Calu3 (cell line): Measurements from ENCODE around the gene MACROD1. TPM values are rescaled to one million over a fixed set of nuclear protein-coding genes. Genes with fewer than 3 reads are reported as not detected.

Experiments
- BruUV-seq: library from RNA; stranded (reverse); fragments of 400-500 nt; replicated peaks from 2 replicates; lab custom pipeline; 2021; lab: Mats Ljungman, UMichigan
- CTCF ChIA-PET: fragments of 300-600 bp; sonication (Branson Sonifier 250); formaldehyde crosslinking; loops from one replicate; lab custom pipeline; 2022; ENCODE audit warnings: antibody characterized with exemption; lab: Charles Lee
- DNase-seq: peaks from one replicate; pipeline ENCODE4 v3.0.0; 2022
- H3K27ac Mint-ChIP-seq: one replicate; pipeline ENCODE4 v1.8.0; 2022; ENCODE audit warnings: mixed read lengths; ENCODE audit not compliant: unreplicated experiment
- H3K27me3 Mint-ChIP-seq: one replicate; pipeline ENCODE4 v1.8.0; 2022; ENCODE audit warnings: mixed read lengths; ENCODE audit not compliant: unreplicated experiment
- H3K36me3 Mint-ChIP-seq: one replicate; pipeline ENCODE4 v1.8.0; 2022; ENCODE audit warnings: mild to moderate bottlenecking, moderate library complexity, mixed read lengths; ENCODE audit not compliant: insufficient read depth, unreplicated experiment
- H3K4me1 Mint-ChIP-seq: one replicate; pipeline ENCODE4 v1.8.0; 2022; ENCODE audit warnings: mild to moderate bottlenecking, low read depth, mixed read lengths; ENCODE audit not compliant: unreplicated experiment
- H3K4me3 Mint-ChIP-seq: one replicate; pipeline ENCODE4 v1.8.0; 2022; ENCODE audit warnings: mild to moderate bottlenecking, low read depth, moderate library complexity, mixed read lengths; ENCODE audit not compliant: unreplicated experiment
- H3K9me3 Mint-ChIP-seq: one replicate; pipeline ENCODE4 v1.8.0; 2022; ENCODE audit warnings: low read depth, mixed read lengths; ENCODE audit not compliant: unreplicated experiment
- CTCF ChIP-seq: fragments of 200-600 bp; IDR thresholded peaks from one replicate; pipeline ENCODE4 v1.8.0; 2022; ENCODE audit warnings: antibody characterized with exemption; ENCODE audit not compliant: unreplicated experiment
- intact Hi-C: fragments of 100-400 bp; cut with micrococcal nuclease; formaldehyde crosslinking; loops from one replicate; pipeline ENCODE4 v1.10.0; 2022; ENCODE audit not compliant: unreplicated experiment
- total RNA-seq: library from RNA; stranded (reverse); gene quantifications from 2 replicates; pipeline ENCODE4 v1.2.3, GENCODE V29; 2022

The MACROD1 gene
- total RNA-seq, 1 experiment from 2014 or later: 35.7 TPM

- Mint-ChIP-seq H3K4me3 (no peak overlapping the region), H3K4me1 (no peaks in the 10 kb centered on the region), H3K27ac (no peak overlapping the region), H3K9me3 (no peaks in the 10 kb centered on the region), H3K36me3 (peaks cover 5% of the 10 kb centered on the region), H3K27me3 (no peaks in the 10 kb centered on the region)
- DNase-seq: no peak
- intact Hi-C loops: no loop called here
- TF ChIP-seq CTCF: no peak
- CTCF ChIA-PET: interaction anchor here (0.6 kb wide), 1 partner anchor 47 kb away, joined by 3 read pairs; no protein-coding TSS in a partner anchor
- no TSS peak for BruUV-seq
Observed at GRCh38 chr11:64072403-64072802, 93.5 kb downstream of the MACROD1 start.

GRCh38 chr11:64071849-64072248 is 94.1 kb downstream of the MACROD1 start:
- Mint-ChIP-seq H3K4me3 (no peak overlapping the region), H3K4me1 (no peaks in the 10 kb centered on the region), H3K27ac (no peak overlapping the region), H3K36me3 (peaks cover 5% of the 10 kb centered on the region), H3K9me3 (no peaks in the 10 kb centered on the region), H3K27me3 (no peaks in the 10 kb centered on the region)
- intact Hi-C loops: no loop called here
- CTCF ChIA-PET: no interaction called here
- BruUV-seq: no TSS peak
- no peak for DNase-seq
- no peak for TF ChIP-seq CTCF

- TF ChIP-seq CTCF: no peak
- CTCF ChIA-PET: interaction anchor here (0.6 kb wide), 1 partner anchor 43 kb away, joined by 3 read pairs; no protein-coding TSS in a partner anchor
- intact Hi-C loops: no loop called here
- Mint-ChIP-seq H3K4me1 (no peaks in the 10 kb centered on the region), H3K36me3 (peaks cover 5% of the 10 kb centered on the region), H3K27me3 (no peaks in the 10 kb centered on the region), H3K9me3 (no peaks in the 10 kb centered on the region), H3K27ac (no peak overlapping the region), H3K4me3 (no peak overlapping the region)
- no TSS peak for BruUV-seq
- DNase-seq: no peak
Observed at GRCh38 chr11:64070314-64070681, 95.6 kb downstream of the MACROD1 start.

- Mint-ChIP-seq H3K36me3 (peaks cover 5% of the 10 kb centered on the region), H3K4me1 (no peaks in the 10 kb centered on the region), H3K27ac (no peak overlapping the region), H3K9me3 (no peaks in the 10 kb centered on the region), H3K4me3 (no peak overlapping the region), H3K27me3 (no peaks in the 10 kb centered on the region)
- intact Hi-C loops: no loop called here
- DNase-seq: no peak
- no peak for TF ChIP-seq CTCF
- no TSS peak for BruUV-seq
- CTCF ChIA-PET: interaction anchor here (0.6 kb wide), 2 partner anchors 37 to 43 kb away, joined by 3 to 6 read pairs; no protein-coding TSS in a partner anchor
Observed at GRCh38 chr11:64069401-64070313, 96.3 kb downstream of the MACROD1 start.
